GM12864 (cell line): ENCODE data around the gene BANP.

ENCODE experiments used
- DNase-seq: peaks from one replicate; pipeline ENCODE4 v3.0.0-alpha.2; 2011; ENCODE audit warnings: low read depth
- H3K4me3 ChIP-seq: 2 replicates; pipeline ENCODE4 v1.5.1; 2011; ENCODE audit warnings: mild to moderate bottlenecking, low read depth, low read length, control low read depth
- TF ChIP-seq, protein P1 (sequence below): IDR thresholded peaks from 2 replicates; pipeline ENCODE4 v1.5.1; 2011; ENCODE audit warnings: low read depth, mild to moderate bottlenecking, moderate library complexity, low read length, control low read depth, inconsistent platforms; ENCODE audit errors: missing control alignments

BANP gene

GRCh38 chr16:88066234-88066633 lies 115.0 kb downstream of the BANP start:
- H3K4me3 ChIP-seq: no peak overlapping the region
- TF ChIP-seq, protein P1, sequence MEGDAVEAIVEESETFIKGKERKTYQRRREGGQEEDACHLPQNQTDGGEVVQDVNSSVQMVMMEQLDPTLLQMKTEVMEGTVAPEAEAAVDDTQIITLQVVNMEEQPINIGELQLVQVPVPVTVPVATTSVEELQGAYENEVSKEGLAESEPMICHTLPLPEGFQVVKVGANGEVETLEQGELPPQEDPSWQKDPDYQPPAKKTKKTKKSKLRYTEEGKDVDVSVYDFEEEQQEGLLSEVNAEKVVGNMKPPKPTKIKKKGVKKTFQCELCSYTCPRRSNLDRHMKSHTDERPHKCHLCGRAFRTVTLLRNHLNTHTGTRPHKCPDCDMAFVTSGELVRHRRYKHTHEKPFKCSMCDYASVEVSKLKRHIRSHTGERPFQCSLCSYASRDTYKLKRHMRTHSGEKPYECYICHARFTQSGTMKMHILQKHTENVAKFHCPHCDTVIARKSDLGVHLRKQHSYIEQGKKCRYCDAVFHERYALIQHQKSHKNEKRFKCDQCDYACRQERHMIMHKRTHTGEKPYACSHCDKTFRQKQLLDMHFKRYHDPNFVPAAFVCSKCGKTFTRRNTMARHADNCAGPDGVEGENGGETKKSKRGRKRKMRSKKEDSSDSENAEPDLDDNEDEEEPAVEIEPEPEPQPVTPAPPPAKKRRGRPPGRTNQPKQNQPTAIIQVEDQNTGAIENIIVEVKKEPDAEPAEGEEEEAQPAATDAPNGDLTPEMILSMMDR: no peak

DNA sequence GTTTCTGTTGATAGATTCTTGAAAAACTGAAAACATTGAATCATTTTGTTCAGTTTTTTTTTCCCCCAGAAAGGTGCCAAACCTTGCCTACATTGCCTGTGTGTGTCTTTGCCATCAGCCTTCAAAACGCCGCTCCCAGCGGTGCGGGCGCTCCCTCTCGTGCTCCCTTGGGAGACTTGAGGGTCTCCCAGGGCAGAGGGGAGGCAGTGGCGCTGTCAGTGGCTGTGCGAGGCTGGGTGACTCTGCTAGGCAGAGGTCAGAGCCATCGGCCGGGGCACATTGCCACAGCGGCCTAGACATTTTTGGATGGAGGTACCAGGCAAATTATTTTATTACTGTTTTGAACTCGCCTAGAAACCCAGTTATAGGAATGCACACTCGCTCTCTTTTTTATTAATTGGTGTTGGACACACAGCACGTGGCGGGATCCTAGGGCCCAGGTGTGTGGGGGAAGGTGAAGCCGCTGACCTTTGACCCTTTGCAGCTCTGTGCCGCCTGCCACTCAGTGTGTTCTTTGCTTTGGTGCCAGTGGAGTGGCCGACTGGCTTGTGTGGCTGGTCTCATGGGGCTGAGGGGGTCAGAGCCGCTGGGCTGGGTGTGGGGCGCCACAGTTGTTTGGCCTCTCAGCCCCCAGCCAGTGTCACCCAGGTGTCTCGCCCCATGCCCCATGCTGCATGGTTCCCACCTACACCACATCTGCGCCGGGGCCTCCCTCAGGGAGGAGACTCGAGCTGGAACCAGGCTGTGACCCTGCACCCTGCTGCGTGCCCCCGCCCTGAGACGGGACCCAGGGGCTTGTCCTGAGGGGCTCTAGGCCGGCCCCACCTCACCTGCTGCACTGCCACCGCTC lies 115.7 kb downstream of the BANP start:
- DNase-seq: no peak

More at GRCh38 chr16:88066234-88066633, 115.0 kb downstream of the BANP start:
- no peak for DNase-seq

DNA sequence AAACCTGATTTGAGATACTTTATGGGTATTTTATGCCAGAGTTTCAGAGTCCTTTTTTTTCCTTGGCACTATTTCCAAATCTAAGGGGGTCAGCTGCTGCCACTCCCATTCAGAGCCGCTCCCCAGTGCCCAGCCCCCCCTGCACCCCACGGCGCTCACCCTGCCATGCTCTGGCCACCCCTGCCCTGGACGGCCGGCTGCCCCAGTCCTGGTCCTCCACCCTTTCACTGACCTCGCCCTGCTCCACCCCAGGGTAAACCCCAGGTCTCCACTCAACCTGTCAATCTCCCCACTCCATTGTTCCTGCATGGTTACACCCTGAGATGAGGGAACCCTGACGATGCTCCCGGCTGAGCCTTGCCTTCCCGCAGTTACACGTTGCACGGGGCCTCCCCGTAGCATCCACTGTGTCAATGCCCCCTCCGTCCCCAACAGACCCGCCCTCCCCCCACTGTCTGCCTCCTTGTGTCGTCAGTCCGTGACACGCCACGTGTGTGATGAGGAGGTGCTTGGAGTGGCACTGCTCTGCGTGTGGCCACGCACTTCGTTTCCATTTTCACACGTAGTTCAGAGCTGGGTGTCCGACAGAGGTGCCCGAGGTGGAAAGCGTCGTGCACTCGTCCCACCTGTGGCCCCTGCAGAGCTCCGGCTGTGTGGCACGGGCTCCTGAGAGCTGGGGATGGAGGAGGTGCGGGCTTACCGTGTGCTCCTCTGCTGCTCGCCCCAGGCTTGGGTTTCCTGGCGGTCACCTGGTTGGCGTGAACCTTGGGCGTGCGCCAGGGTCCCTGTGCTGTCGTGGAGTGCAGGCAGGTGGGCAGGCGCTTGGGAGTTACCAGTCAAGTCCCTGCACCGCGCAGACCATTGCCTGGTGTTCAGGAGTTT lies 116.5 kb downstream of the BANP start:
- DNase-seq: no peak
- no peak overlapping the region for H3K4me3 ChIP-seq
- TF ChIP-seq, protein P1: no peak

More for the DNA sequence above, 115.7 kb downstream of the BANP start:
- no peak overlapping the region for H3K4me3 ChIP-seq
- TF ChIP-seq, protein P1: no peak

DNA sequence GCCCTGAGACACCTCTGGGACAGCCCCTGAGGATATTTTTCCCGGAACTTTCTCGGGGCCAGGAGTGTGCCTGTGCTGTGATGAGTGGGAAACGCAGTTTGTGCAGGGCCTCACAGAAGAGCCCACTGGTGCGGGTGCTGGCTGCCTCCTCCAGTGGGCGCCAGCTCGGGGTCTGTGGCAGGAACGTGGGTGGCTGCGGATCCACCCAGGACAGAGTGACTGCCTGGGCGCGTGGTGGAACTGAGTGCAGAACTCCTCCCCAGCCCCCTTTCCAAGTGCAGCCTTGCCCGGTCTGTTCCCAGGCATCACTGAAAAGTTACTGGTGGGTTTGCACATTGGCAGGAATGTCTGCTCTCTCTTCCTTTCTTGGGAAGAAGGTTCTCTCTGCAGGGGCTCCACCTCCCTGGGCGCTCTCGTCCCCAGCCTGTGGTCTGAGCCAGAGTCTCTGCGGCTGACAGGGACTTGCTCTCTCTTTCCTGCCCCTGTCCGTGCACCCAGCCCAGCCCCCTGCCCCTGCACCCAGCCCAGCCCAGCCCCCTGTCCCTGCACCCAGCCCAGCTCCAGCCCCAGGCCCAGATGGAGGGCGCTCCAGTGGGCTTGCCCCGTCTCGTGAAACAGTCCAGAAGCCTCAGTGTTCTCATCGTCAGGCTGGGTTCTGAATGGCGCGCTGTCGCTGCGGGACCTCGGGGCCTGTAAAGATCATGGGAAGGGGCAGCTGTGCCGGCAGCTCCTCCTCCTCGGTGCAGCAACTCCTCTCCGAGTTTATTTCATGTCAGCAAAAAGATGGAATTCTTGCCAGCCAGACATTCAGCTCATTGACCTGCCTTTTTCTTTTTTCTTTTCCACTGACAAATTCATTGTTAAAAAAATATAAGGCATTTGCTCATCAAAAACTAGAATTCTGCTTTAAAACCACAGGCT lies 117.5 kb downstream of the BANP start:
- no peak for DNase-seq
- TF ChIP-seq, protein P1: peak; percentile 1
- no peak overlapping the region for H3K4me3 ChIP-seq

DNA sequence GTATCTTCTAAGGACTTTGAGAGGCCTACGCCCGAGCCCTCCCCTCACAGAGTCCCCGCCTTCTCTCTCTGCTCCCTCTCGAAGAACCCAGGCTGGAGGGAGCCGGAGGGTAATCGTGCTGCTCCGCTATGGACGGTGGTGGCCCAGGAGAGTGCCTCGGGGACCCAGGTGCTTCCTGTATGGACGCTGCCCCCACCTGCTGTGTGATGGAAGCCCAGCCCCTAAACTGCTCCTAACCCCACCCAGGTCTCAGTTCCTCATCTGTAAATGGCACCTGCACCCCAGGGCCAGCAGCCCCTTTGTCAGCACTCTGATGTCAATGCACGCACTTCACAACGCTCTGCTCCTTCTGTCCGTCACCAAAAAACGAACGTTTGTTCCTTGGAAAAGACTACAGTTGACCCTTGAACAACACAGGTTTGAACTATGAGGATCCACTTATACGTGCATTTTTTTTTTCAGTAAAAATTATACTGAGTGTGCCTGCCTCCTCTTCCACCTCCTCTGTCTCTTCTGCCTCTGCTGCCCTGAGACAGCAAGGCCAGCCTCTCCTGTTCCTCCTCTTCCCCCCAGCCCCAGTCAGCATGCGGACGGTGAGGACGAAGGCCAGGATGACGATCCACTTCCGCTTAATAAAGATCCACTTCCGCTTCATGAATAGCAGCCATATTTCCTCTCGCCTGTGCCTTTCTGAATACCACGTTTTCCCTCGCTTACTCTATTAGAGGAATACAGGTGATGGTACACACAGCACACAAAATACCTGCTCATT lies 118.3 kb downstream of the BANP start:
- TF ChIP-seq, protein P1: no peak
- DNase-seq: peak; percentile 86
- H3K4me3 ChIP-seq: no peak overlapping the region

DNA sequence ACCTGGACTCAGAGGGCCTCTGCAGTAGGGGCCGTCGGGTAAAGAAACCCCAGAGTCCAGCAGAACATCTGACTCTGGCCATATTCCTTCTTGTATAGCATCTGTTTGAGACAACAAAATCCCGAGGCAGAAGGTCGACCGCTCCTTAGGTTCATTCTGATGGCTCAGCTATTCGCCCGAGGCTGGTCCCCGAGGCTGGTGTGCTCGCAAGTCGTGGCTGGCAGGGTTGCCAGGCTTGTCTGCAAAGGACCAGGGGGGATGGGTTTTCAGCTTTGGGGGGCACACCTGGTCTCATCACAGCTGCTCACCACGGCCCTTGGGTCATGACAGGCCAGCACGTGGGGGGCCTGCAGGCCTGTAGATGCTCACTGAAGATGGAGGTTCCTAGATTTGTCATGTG lies 119.1 kb downstream of the BANP start:
- H3K4me3 ChIP-seq: no peak overlapping the region
- TF ChIP-seq, protein P1: no peak
- no peak for DNase-seq
